ENCODE results near the gene MIEN1. TPM values are rescaled to one million over a fixed set of nuclear protein-coding genes. Genes with fewer than 3 reads are reported as not detected.
"Not testable (repeated sequence)": the region's sequence is repeated elsewhere in the genome, so short reads cannot be mapped to it uniquely, and the experiment has no call there.

The MIEN1 gene
- total RNA-seq, 1 donor from 2014 or later: 49.3 TPM

GRCh38 chr17:39757176-39757662 lies 26.9 kb upstream of the MIEN1 start:
- ATAC-seq: no peak
- DNase-seq: no peak
- intact Hi-C loops (cut with micrococcal nuclease): no loop called here

GRCh38 chr17:39756380-39757079 lies 26.2 kb upstream of the MIEN1 start:
- intact Hi-C loops (cut with micrococcal nuclease): no loop called here
- ATAC-seq: no peak
- no peak for DNase-seq

- ATAC-seq (no peak), DNase-seq (no peak)
- intact Hi-C loops (cut with micrococcal nuclease): no loop called here
These were observed 25.4 kb upstream of the MIEN1 start for GRCh38 chr17:39755554-39756379.

GRCh38 chr17:39754958-39755553 lies 24.7 kb upstream of the MIEN1 start:
- DNase-seq (no peak), ATAC-seq (no peak)
- intact Hi-C loops (cut with micrococcal nuclease): loop anchor here (5.0 kb wide), 1 partner anchor 133 kb away; no protein-coding TSS in a partner anchor

- intact Hi-C loops (cut with micrococcal nuclease): loop anchor here (5.0 kb wide), 1 partner anchor 132 kb away; no protein-coding TSS in a partner anchor
- peak; percentile 96 for DNase-seq
- peak; percentile 92 for ATAC-seq
These were observed 24.0 kb upstream of the MIEN1 start for GRCh38 chr17:39754161-39754957.

GRCh38 chr17:39753514-39754160 lies 23.3 kb upstream of the MIEN1 start:
- peak; percentile 58 for ATAC-seq
- intact Hi-C loops (cut with micrococcal nuclease): loop anchor here (5.0 kb wide), 1 partner anchor 131 kb away; no protein-coding TSS in a partner anchor
- DNase-seq: peak; percentile 81

GRCh38 chr17:39752241-39752881 lies 22.0 kb upstream of the MIEN1 start:
- ATAC-seq (no peak), DNase-seq (no peak)
- intact Hi-C loops (cut with micrococcal nuclease): loop anchor here (5.0 kb wide), 1 partner anchor 130 kb away; no protein-coding TSS in a partner anchor

GRCh38 chr17:39751637-39752036 lies 21.3 kb upstream of the MIEN1 start:
- no peak for DNase-seq
- no peak for ATAC-seq
- intact Hi-C loops (cut with micrococcal nuclease): loop anchor here (5.0 kb wide), 1 partner anchor 129 kb away; no protein-coding TSS in a partner anchor

GRCh38 chr17:39751016-39751543 lies 20.7 kb upstream of the MIEN1 start:
- no peak for DNase-seq
- intact Hi-C loops (cut with micrococcal nuclease): loop anchor here (5.0 kb wide), 1 partner anchor 129 kb away; no protein-coding TSS in a partner anchor

GRCh38 chr17:39750131-39751015 lies 20.0 kb upstream of the MIEN1 start:
- ATAC-seq (peak; percentile 47), DNase-seq (peak; percentile 69)
- intact Hi-C loops (cut with micrococcal nuclease): loop anchor here (5.0 kb wide), 1 partner anchor 128 kb away; no protein-coding TSS in a partner anchor

More at GRCh38 chr17:39751016-39751543, 20.7 kb upstream of the MIEN1 start:
- ATAC-seq: no peak

GRCh38 chr17:39748444-39749034 lies 18.2 kb upstream of the MIEN1 start:
- ATAC-seq; DNase-seq; intact Hi-C loops (cut with micrococcal nuclease): not testable (repeated sequence)

- intact Hi-C loops (cut with micrococcal nuclease): no loop called here
- ATAC-seq: no peak
- DNase-seq: no peak
These were observed 17.4 kb upstream of the MIEN1 start for GRCh38 chr17:39747745-39748144.

GRCh38 chr17:39746145-39746461 lies 15.8 kb upstream of the MIEN1 start:
- intact Hi-C loops (cut with micrococcal nuclease): no loop called here
- ATAC-seq (no peak), DNase-seq (peak; percentile 11)

- intact Hi-C loops (cut with micrococcal nuclease): no loop called here
- DNase-seq: peak; percentile 18
These were observed 15.2 kb upstream of the MIEN1 start for GRCh38 chr17:39745335-39746144.

GRCh38 chr17:39744836-39745215 lies 14.5 kb upstream of the MIEN1 start:
- intact Hi-C loops (cut with micrococcal nuclease): no loop called here
- no peak for ATAC-seq
- peak; percentile 25 for DNase-seq

More at GRCh38 chr17:39745335-39746144, 15.2 kb upstream of the MIEN1 start:
- no peak for ATAC-seq
